Stimulated activated CD4-positive, alpha-beta T cell treated with anti-CD3 and anti-CD28 coated beads, Interleukin-1b, Interleukin-23, amount 100 ng/mL, for 1 hour (primary cell): Measurements from ENCODE around the gene PRKAG3.

Experiments
- DNase-seq, 2 donors: peaks; one replicate each; pipeline ENCODE4 v3.0.0-alpha.2; 2020; ENCODE audit warnings: low read depth in 2 of 2

Gene PRKAG3

DNA sequence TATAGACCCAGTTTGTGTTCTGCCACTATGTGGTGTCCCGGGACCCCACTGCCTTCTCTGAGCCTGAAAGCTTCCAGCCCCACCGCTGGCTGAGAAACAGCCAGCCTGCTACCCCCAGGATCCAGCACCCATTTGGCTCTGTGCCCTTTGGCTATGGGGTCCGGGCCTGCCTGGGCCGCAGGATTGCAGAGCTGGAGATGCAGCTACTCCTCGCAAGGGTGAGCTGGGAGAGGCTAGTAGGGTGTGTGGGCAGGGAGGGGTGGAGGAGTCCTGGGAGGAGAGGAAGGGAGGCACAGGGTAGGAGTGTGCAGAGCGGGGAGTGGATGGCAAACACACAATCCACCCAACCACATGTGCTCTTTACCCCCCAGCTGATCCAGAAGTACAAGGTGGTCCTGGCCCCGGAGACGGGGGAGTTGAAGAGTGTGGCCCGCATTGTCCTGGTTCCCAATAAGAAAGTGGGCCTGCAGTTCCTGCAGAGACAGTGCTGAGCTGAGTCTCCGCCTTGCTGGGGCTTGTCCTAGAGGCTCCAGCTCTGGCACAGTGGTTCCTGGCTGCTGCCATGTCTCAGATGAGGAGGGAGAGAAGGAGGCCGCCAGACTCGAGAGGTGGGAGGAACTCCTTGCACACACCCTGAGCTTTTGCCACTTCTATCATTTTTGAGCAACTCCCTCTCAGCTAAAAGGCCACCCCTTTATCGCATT lies 16.9 kb downstream of the PRKAG3 start:
- DNase-seq: no peak

DNA sequence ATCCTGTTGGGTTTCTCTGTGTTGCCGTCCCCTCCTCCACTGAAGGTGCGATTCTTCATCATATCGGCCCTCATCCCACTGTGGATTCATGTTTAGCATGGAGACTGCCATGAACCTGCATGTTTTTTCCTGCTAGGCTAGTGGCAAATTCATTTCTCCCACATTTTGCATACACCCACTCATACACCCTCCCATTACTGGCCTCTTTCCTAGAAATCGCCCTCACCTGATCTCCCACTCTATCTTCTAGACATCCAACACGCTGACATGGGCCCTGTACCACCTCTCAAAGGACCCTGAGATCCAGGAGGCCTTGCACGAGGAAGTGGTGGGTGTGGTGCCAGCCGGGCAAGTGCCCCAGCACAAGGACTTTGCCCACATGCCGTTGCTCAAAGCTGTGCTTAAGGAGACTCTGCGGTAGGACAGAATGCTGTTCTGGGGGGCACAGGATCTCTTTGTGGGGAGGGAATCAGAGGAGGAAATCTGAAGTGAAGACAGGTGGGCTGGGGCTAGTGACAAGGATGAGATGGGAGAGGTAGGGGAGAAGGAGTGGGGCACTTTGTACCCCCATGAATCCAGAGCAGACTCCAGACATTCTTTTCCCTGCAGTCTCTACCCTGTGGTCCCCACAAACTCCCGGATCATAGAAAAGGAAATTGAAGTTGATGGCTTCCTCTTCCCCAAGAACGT lies 17.7 kb downstream of the PRKAG3 start:
- DNase-seq: no peak

- no peak for DNase-seq
Measured at GRCh38 chr2:218812861-218813260, 18.7 kb downstream of the PRKAG3 start.

- DNase-seq: no peak
Measured at GRCh38 chr2:218812096-218812815, 19.3 kb downstream of the PRKAG3 start.

DNA sequence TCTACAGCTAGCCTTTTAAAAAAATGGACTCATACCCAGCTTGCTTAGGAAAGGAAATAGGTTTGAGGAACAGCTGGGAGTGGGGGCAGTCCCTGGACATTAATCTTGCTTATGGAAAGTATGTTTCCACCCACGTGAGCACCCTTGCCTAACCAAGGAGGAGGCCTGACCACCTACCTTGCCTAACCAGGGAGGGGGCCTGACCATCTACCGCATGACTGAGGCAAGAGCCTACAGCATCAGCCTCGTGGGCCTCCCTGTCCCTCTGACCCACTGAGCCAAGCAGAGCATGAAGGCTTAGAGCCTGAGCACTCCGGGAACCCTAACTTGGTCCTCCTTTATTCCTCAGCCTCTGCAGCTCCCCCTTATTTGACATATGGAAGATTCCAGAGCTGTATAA lies 20.2 kb downstream of the PRKAG3 start:
- no peak for DNase-seq

DNA sequence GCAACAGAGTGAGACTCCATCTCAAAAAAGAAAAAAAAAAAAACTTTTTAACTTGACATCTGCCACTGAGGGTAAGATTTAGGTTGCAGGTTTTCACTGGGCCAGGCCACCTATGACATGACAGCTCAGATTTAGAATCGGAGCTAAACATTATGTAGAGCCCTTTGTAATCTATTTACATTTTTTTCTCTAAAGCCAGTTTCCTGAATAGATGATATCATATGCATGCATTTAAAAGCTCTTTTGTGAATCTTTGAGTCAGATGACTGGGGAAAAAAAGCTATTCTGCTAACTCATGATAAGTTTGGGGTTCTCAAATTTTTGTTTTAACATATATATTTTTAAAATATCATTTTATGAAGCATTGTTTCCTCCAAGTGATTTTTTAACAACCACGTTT lies 21.3 kb downstream of the PRKAG3 start:
- no peak for DNase-seq

GRCh38 chr2:218809515-218809914 lies 22.1 kb downstream of the PRKAG3 start:
- DNase-seq: no peak

- DNase-seq: no peak
Measured at GRCh38 chr2:218807626-218808025, 24.0 kb downstream of the PRKAG3 start.

- no peak for DNase-seq
Measured at GRCh38 chr2:218806346-218806978, 25.1 kb downstream of the PRKAG3 start.

GRCh38 chr2:218805627-218806026 lies 26.0 kb downstream of the PRKAG3 start:
- no peak for DNase-seq

DNA sequence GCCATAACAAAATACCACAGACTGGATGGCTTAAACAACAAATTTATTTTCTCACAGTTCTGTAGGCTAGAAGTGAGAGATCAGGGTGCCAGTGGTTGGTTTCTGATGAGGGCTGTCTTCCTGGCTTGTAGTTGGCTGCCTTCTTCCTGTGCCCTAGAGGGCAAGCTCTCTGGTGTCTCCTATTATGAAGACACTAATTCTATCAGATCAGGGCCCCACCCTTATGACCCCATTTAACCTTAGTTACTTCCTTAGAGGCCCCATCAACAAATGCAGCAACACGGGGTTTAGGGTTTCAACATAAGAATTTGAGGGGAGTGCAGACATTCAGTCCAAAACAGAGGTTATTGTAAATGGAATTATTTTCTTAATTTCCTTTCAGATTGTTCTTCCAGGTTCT lies 26.8 kb downstream of the PRKAG3 start:
- no peak for DNase-seq

DNA sequence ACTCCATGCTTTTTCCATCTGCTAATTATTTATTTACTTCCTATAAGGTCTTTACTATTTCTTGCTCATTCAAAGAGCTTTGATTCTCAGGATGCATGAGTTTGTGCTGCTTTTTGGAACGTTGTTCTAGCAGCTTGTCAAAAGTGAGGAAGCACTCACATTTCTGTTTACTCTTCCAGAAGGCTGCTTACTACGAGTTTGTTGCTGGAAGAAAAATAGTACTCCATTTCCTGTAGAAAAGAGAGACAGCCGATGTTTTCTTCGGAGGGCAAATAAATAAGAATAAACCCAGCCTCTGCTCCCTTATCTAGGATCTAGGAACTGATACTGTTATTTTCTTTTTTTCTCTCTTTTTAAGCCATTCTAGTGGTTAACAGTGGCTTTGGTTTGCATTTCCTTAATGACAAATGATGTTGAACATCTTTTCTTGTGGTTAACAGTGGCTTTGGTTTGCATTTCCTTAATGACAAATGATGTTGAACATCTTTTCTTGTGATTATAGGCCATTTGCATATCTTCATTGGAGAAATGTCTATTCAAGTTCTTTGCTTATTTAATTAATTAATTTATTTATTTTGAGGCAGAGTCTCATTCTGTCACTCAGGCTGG lies 29.1 kb downstream of the PRKAG3 start:
- no peak for DNase-seq

- DNase-seq: no peak
Measured at GRCh38 chr2:218799990-218800389, 31.6 kb downstream of the PRKAG3 start.

DNA sequence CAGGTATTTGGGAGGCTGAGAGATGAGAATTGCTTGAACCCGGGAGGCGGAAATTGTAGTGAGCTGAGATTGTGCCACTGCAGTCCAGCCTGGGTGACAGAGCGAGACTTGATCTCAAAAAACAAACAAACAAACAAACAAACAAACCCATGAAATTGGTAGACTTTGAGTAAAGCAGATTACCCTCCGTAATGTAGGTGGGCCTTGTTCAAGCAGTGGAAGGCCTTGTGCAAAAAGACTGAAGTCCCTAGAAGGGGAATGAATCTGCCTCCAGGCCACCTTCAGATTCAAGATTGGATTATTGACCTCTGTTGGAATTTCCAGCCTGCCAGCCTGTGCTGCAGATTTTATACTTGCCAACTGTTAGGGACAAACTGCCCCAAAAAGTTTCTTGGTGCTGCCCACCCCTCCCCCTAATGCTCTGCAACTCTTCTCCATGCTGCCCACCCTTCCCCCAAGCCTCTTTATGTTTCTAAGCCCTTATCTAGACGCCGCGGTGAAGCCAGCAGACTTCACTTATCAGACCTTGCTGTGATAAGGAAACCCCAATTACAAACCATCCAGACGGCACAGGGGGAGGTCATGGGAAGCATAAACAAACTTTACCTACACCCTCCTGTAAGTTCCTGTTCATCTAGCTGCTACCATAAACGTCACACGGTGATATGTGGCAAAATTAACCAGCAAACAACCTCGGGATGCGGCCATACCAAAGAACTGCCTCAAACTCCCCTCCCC lies 32.7 kb downstream of the PRKAG3 start:
- DNase-seq: no peak

DNA sequence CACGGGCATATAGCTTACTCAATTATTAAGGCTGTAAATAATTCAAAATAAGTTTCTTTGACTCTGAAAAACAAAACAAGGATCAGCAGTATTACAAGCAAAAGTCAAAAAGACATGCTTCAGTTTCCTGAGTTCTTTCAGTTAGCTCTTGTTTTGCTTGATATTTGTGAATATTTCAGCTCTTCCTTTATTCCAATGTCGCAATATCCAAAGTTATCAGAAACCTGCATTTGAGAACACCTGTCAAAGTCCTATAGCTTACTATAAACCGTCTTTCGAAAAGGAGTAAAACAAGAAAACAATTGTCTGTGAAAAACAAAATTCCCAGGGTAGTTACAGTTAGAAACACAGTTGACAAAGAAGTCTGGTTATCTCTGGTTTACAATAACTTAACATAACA lies 34.9 kb downstream of the PRKAG3 start:
- no peak for DNase-seq

DNA sequence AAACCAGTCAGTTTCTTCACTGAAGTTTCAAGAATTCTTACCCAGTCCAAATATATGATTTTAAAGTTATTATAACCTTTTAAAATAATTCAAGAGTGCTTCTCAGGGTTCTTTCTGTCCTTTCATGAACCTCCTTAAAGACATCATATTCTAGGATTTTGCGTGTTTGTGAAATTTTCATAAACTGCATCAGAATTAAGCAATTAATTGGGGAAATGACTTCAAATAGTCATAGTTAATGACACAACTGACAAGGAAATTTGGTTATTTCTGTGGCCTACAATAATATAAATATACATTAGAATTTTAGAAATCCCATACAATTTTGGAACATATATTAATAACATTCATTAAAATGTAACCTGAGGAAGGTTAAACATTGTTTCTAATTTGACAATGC lies 39.2 kb downstream of the PRKAG3 start:
- no peak for DNase-seq

- no peak for DNase-seq
Measured at GRCh38 chr2:218788529-218789255, 42.9 kb downstream of the PRKAG3 start.

GRCh38 chr2:218786133-218786532 lies 45.5 kb downstream of the PRKAG3 start:
- DNase-seq: no peak

- no peak for DNase-seq
Measured at GRCh38 chr2:218785103-218785502, 46.5 kb downstream of the PRKAG3 start.

DNA sequence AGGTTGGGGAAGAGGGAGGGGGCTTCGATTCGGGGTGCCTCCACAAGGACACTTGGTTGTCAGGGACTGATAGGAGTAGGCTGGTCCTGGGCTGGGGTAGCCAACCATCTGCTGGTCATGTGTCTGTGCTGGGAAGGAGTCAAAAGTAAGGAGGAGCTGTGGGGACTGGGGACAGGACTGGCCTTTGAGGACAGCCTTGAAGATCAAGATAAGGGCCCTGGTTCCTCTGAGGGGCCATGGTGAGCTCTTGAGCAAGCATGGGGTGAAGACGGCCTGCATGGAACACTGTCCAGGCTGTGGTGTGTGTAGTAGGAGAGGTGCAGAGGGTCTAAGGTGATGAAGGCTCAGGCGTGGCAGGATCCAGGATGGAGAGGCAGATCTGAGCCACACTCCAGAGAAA lies 47.9 kb downstream of the PRKAG3 start:
- no peak for DNase-seq

- DNase-seq: no peak
Measured at GRCh38 chr2:218782528-218782844, 49.1 kb downstream of the PRKAG3 start.
